Large intestine (tissue), 3 donors: Measurements from ENCODE around the gene P3H3. TPM values are rescaled to one million over a fixed set of nuclear protein-coding genes. Genes with fewer than 3 reads are reported as not detected.

Source experiments
- DNase-seq, 2 donors: peaks; one replicate each; pipeline versions ENCODE4 v3.0.0 to v3.0.0-alpha.2; 2013
- H3K27ac ChIP-seq: one replicate; pipeline ENCODE4 v1.5.1; 2013; ENCODE audit warnings: low read length
- H3K27me3 ChIP-seq: 2 replicates; pipeline ENCODE4 v1.6.1; 2013; ENCODE audit warnings: low read length; ENCODE audit not compliant: control insufficient read depth, insufficient read depth
- H3K36me3 ChIP-seq: 2 replicates; pipeline ENCODE4 v1.6.1; 2013; ENCODE audit warnings: low read length; ENCODE audit not compliant: control insufficient read depth, insufficient read depth
- H3K4me1 ChIP-seq: one replicate; pipeline ENCODE4 v1.6.1; 2013; ENCODE audit warnings: low read length; ENCODE audit not compliant: control insufficient read depth, insufficient read depth
- H3K4me3 ChIP-seq: one replicate; pipeline ENCODE4 v1.5.1; 2013; ENCODE audit warnings: low read length
- H3K9me3 ChIP-seq: one replicate; pipeline ENCODE4 v1.6.1; 2013; ENCODE audit warnings: mild to moderate bottlenecking, low read depth, low read length, moderate library complexity; ENCODE audit not compliant: control insufficient read depth
- WGBS: methylation state at CpG from one replicate; pipeline ENCODE4 v1.1.5; 2013; ENCODE audit warnings: low lambda C conversion rate; ENCODE audit not compliant: insufficient coverage; 5-methylcytosine and 5-hydroxymethylcytosine counted together
- polyA plus RNA-seq: library from polyadenylated mRNA; unstranded; fragments of 120-200 nt; gene quantifications from one replicate; pipeline ENCODE4 v1.2.1, GENCODE V29; 2013

The P3H3 gene
- polyA plus RNA-seq, 1 donor, result 15.6 TPM

GRCh38 chr12:6819106-6820030 is 8.8 kb upstream of the P3H3 start:
- DNase-seq, result no peak
- peaks cover 30% of the 10 kb centered on the region for H3K27me3 ChIP-seq
- 100% methylated on average over 1 of the region's 13 CpGs for WGBS
- H3K36me3 ChIP-seq, result no peaks in the 10 kb centered on the region
- no peak overlapping the region for H3K4me3 ChIP-seq
- no peak overlapping the region for H3K27ac ChIP-seq
- no peaks in the 10 kb centered on the region for H3K9me3 ChIP-seq
- peaks cover 15% of the 10 kb centered on the region for H3K4me1 ChIP-seq

DNA sequence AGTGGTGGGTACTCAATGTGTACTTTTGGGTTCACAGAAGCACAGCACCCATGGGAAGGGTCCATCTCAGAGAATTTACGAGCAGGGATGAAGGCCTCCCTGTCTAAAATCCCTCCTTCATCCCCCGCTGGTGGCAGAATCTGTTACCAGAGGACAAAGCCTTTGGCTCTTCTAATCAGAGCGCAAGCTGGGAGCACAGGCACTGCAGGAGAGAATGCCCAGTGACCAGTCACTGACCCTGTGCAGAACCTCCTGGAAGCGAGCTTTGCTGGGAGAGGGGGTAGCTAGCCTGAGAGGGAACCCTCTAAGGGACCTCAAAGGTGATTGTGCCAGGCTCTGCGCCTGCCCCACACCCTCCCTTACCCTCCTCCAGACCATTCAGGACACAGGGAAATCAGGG is 8.0 kb upstream of the P3H3 start:
- no peaks in the 10 kb centered on the region for H3K36me3 ChIP-seq
- peaks cover 15% of the 10 kb centered on the region for H3K4me1 ChIP-seq
- no peak overlapping the region for H3K27ac ChIP-seq
- no peak for DNase-seq
- no CpG with 5 or more reads among the region's 5 CpGs for WGBS
- H3K4me3 ChIP-seq, result no peak overlapping the region
- H3K9me3 ChIP-seq, result no peaks in the 10 kb centered on the region
- peaks cover 25% of the 10 kb centered on the region for H3K27me3 ChIP-seq

GRCh38 chr12:6821591-6822425 is 6.4 kb upstream of the P3H3 start, which contains the start of gene GPR162:
Gene GPR162, plus strand, starts transcription at chr12:6821821. Its CDS starts 2,078 bp downstream, at chr12:6823899.
- peak in 1 of 2 donors; percentile 60 for DNase-seq
- Histone ChIP-seq H3K9me3 (no peaks in the 10 kb centered on the region), H3K4me1 (peaks cover 20% of the 10 kb centered on the region), H3K4me3 (peak within 1 kb of the TSS; percentile 41), H3K27me3 (peaks cover 25% of the 10 kb centered on the region), H3K27ac (no peak within 1 kb of the TSS), H3K36me3 (no peaks in the 10 kb centered on the region)
- no CpG with 5 or more reads among the region's 28 CpGs for WGBS

DNA sequence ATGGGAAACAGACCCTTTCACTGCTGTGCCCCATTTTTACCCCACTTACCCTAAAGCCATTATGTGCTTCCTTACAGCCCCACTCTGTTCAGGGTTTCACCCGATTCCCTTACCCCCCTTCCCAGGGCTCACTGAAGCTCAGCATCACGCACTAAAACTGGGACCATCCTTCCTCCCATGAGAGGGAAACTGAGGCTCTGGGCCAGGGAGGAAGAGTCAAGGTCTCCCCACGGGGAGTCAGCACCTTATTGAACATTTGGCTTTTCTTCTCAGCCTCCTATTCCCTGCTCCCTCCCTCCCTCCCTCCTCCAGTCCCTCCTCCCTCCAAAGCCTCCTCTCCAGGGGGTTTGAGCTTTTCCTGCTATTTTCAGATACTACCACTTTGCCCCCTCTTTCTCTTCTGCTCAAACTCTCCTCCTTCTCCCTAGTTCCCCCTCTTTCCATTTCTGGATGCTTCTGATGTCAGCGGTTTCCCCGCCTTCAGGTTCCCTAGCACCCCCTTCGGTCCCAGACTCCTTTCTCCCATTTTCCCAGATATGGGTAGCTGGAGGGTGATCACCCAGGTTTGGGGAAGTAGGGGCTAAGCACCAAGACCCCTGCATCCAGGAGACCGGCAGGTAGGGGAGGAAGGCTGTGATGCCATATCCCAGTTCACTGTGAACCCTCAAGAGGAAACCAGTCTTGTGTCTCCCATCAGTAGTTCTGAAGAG is 5.6 kb upstream of the P3H3 start:
- Histone ChIP-seq H3K27ac (no peak overlapping the region), H3K4me1 (peaks cover 28% of the 10 kb centered on the region), H3K4me3 (no peak overlapping the region), H3K9me3 (no peaks in the 10 kb centered on the region), H3K27me3 (peaks cover 25% of the 10 kb centered on the region), H3K36me3 (no peaks in the 10 kb centered on the region)
- no peak for DNase-seq
- WGBS, result no CpG with 5 or more reads among the region's 7 CpGs

DNA sequence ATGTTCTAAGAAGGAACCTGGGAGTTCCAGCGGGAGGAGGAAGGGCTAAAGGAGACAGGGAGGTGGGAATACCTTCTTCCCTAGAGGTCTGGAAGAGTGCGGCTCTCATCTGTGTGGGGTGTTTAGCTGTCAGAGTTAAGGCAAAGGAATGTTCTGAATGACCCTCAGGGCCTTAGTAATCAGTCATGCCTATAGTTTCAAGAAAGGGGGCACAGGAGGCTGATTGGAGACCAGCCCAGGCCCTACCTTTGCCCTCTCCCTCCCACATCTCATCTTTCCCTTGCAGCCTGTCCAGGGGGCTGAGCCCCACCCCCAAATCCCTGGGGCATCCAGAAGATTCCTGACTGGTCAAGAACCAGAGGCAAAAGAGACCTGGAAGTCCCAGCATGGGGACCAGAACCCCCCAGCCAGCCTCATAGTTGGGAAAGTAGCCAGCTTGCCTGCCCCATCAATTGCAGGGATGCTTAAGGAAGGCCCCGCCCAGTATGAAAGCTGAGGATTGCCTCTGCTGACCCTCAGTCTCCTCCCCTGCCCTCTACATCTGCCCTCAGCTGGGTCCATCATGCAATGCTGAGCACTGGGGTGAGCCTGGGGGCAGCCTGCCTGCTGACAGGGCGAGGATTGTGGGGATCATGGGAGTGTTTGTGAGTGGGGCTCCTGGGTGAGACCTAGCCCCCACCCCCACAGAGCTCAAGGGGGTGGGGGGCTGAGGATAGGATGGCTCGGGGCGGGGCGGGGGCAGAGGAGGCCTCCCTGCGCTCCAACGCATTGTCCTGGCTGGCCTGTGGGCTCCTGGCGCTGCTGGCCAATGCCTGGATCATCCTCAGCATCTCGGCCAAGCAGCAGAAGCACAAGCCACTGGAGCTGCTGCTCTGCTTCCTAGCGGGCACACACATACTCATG is 4.8 kb upstream of the P3H3 start:
- Histone ChIP-seq H3K9me3 (no peaks in the 10 kb centered on the region), H3K4me1 (peaks cover 32% of the 10 kb centered on the region), H3K4me3 (no peak overlapping the region), H3K36me3 (no peaks in the 10 kb centered on the region), H3K27ac (no peak overlapping the region), H3K27me3 (peaks cover 25% of the 10 kb centered on the region)
- DNase-seq, result no peak
- WGBS, result no CpG with 5 or more reads among the region's 12 CpGs

DNA sequence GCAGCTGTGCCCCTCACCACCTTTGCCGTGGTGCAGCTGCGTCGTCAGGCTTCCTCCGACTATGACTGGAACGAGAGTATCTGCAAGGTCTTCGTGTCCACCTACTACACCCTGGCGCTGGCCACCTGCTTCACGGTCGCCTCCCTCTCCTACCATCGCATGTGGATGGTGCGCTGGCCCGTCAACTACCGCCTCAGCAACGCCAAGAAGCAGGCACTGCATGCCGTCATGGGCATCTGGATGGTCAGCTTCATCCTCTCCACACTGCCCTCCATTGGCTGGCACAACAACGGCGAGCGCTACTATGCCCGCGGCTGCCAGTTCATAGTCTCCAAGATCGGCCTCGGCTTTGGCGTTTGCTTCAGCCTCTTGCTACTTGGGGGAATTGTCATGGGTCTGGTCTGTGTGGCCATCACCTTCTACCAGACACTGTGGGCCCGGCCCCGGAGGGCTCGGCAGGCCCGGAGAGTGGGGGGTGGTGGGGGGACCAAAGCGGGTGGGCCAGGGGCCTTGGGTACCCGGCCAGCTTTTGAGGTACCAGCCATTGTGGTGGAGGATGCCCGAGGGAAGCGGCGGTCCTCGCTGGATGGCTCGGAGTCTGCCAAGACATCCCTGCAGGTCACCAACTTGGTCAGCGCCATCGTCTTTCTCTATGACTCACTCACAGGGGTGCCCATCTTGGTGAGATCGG is 4.0 kb upstream of the P3H3 start:
- no peak for DNase-seq
- Histone ChIP-seq H3K27ac (no peak overlapping the region), H3K4me3 (no peak overlapping the region), H3K9me3 (no peaks in the 10 kb centered on the region), H3K27me3 (peaks cover 25% of the 10 kb centered on the region), H3K4me1 (peaks cover 32% of the 10 kb centered on the region), H3K36me3 (no peaks in the 10 kb centered on the region)
- no CpG with 5 or more reads among the region's 37 CpGs for WGBS

- no peaks in the 10 kb centered on the region for H3K36me3 ChIP-seq
- no peaks in the 10 kb centered on the region for H3K9me3 ChIP-seq
- H3K27ac ChIP-seq, result no peak overlapping the region
- no peak overlapping the region for H3K4me3 ChIP-seq
- peaks cover 32% of the 10 kb centered on the region for H3K4me1 ChIP-seq
- peaks cover 21% of the 10 kb centered on the region for H3K27me3 ChIP-seq
- no peak for DNase-seq
- WGBS, result 39% methylated on average over 4 of the region's 12 CpGs
Measured at GRCh38 chr12:6824901-6825381, 3.3 kb upstream of the P3H3 start.

DNA sequence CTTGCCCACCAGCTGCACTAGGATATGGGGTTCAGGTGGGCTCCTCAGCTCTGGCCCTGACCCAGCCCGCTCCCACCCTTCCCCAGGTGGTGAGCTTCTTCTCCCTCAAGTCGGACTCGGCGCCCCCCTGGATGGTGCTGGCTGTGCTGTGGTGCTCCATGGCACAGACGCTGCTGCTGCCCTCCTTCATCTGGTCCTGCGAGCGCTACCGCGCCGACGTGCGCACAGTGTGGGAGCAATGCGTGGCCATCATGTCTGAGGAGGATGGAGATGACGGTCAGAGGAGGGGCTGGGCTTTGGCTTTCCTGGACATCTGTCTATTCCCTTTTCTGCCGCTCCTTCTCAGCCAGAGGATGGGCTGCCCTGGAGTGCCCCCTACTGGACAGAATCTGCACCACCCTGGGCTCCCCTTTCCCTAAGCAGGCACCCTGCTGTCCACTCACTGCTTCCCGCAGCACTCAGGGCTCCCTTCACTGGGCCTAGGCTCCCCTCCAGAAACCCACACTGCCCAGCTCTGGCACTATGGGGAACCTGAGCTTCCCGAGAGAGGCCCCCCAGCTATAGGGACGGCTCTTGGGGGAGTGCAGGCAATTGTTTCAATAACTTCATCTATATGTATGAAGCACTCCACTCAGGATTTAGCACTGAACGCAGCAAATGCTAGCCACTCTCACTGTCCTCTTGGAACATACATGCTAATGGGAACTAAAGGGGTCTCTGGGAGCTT is 2.6 kb upstream of the P3H3 start:
- peak; percentile 76 to 78 for DNase-seq
- no peaks in the 10 kb centered on the region for H3K9me3 ChIP-seq
- no peaks in the 10 kb centered on the region for H3K36me3 ChIP-seq
- H3K4me1 ChIP-seq, result peaks cover 36% of the 10 kb centered on the region
- no peak overlapping the region for H3K4me3 ChIP-seq
- WGBS, result no CpG with 5 or more reads among the region's 19 CpGs
- no peak overlapping the region for H3K27ac ChIP-seq
- H3K27me3 ChIP-seq, result peaks cover 18% of the 10 kb centered on the region
